ENCODE measurements around the gene ARFGEF2. TPM values are rescaled to one million over a fixed set of nuclear protein-coding genes. Genes with fewer than 3 reads are reported as not detected.
"Not testable (repeated sequence)": the region's sequence is repeated elsewhere in the genome, so short reads cannot be mapped to it uniquely, and the experiment has no call there.

The ARFGEF2 gene
- total RNA-seq, 1 donor from 2014 or later = 37.9 TPM

- intact Hi-C loops (cut with DNase I) = no loop called here
- Histone ChIP-seq H3K36me3 (no peaks in the 10 kb centered on the region), H3K4me1 (peaks cover 19% of the 10 kb centered on the region), H3K9me3 (no peaks in the 10 kb centered on the region), H3K4me3 (no peak overlapping the region), H3K27ac (no peak overlapping the region), H3K27me3 (no peaks in the 10 kb centered on the region)
- TF ChIP-seq CTCF (IDR thresholded peaks at IDR 0.05) = no peak
- DNase-seq (no peak), ATAC-seq (no peak)
Measured at GRCh38 chr20:48930878-48931277, 9.4 kb downstream of the ARFGEF2 start.

- Histone ChIP-seq H3K36me3 (no peaks in the 10 kb centered on the region), H3K4me1 (peaks cover 19% of the 10 kb centered on the region), H3K9me3 (no peaks in the 10 kb centered on the region), H3K27ac (no peak overlapping the region), H3K4me3 (no peak overlapping the region), H3K27me3 (no peaks in the 10 kb centered on the region)
- TF ChIP-seq CTCF (IDR thresholded peaks at IDR 0.05) = no peak
- intact Hi-C loops (cut with DNase I) = no loop called here
- DNase-seq = no peak
- ATAC-seq = no peak
Measured at GRCh38 chr20:48931527-48932374, 10.2 kb downstream of the ARFGEF2 start.

- Histone ChIP-seq H3K36me3 (no peaks in the 10 kb centered on the region), H3K9me3 (no peaks in the 10 kb centered on the region), H3K4me3 (no peak overlapping the region), H3K4me1 (peaks cover 19% of the 10 kb centered on the region), H3K27me3 (no peaks in the 10 kb centered on the region), H3K27ac (no peak overlapping the region)
- intact Hi-C loops (cut with DNase I) = no loop called here
- TF ChIP-seq CTCF (IDR thresholded peaks at IDR 0.05) = no peak
- no peak for DNase-seq
- peak; percentile 11 for ATAC-seq
Measured at GRCh38 chr20:48932375-48932941, 10.9 kb downstream of the ARFGEF2 start.

- DNase-seq = peak; percentile 81
- ATAC-seq = peak; percentile 88
- intact Hi-C loops (cut with DNase I) = no loop called here
Measured at GRCh38 chr20:48933017-48933766, 11.7 kb downstream of the ARFGEF2 start.

GRCh38 chr20:48934273-48934877, 12.9 kb downstream of the ARFGEF2 start:
- peaks cover 13% of the 10 kb centered on the region for H3K4me1 ChIP-seq
- intact Hi-C loops (cut with DNase I); H3K9me3 ChIP-seq; H3K27me3 ChIP-seq; H3K4me3 ChIP-seq; ATAC-seq; H3K27ac ChIP-seq; H3K36me3 ChIP-seq; DNase-seq: not testable (repeated sequence)

More at GRCh38 chr20:48933017-48933766, 11.7 kb downstream of the ARFGEF2 start:
- Histone ChIP-seq H3K9me3 (no peaks in the 10 kb centered on the region), H3K27ac (no peak overlapping the region), H3K27me3 (no peaks in the 10 kb centered on the region), H3K36me3 (no peaks in the 10 kb centered on the region), H3K4me1 (peaks cover 19% of the 10 kb centered on the region), H3K4me3 (no peak overlapping the region)
- no peak for TF ChIP-seq CTCF (IDR thresholded peaks at IDR 0.05)

GRCh38 chr20:48934966-48935365, 13.5 kb downstream of the ARFGEF2 start:
- H3K4me1 ChIP-seq; H3K36me3 ChIP-seq; H3K27ac ChIP-seq; H3K9me3 ChIP-seq; H3K4me3 ChIP-seq; H3K27me3 ChIP-seq; ATAC-seq; intact Hi-C loops (cut with DNase I); DNase-seq: not testable (repeated sequence)

GRCh38 chr20:48936178-48936577, 14.7 kb downstream of the ARFGEF2 start:
- H3K4me3 ChIP-seq; H3K27ac ChIP-seq; ATAC-seq; H3K36me3 ChIP-seq; DNase-seq; intact Hi-C loops (cut with DNase I); H3K4me1 ChIP-seq; H3K27me3 ChIP-seq; H3K9me3 ChIP-seq: not testable (repeated sequence)

All from upper lobe of right lung (tissue), 1 donor.